Inflammatory macrophage treated with lipopolysaccharide for 4 hours (primary cell): ENCODE measurements around the gene SLC66A1.
A peak's percentile ranks its signal among the peaks of the same experiment; 100 is the strongest.

Source experiments
- DNase-seq: peaks from one replicate; pipeline ENCODE4 v3.0.0-alpha.2; 2020

SLC66A1 gene

GRCh38 chr1:19365721-19366120, 53.6 kb downstream of the SLC66A1 start:
- no peak for DNase-seq

GRCh38 chr1:19366599-19367536, 54.7 kb downstream of the SLC66A1 start:
- no peak for DNase-seq

- DNase-seq = no peak
These were observed 55.5 kb downstream of the SLC66A1 start for GRCh38 chr1:19367584-19368041.

- no peak for DNase-seq
These were observed 55.9 kb downstream of the SLC66A1 start for GRCh38 chr1:19368050-19368449.

GRCh38 chr1:19368964-19369363, 56.8 kb downstream of the SLC66A1 start:
- no peak for DNase-seq

GRCh38 chr1:19369396-19370090, 57.4 kb downstream of the SLC66A1 start:
- no peak for DNase-seq

GRCh38 chr1:19370453-19371170, 58.5 kb downstream of the SLC66A1 start:
- DNase-seq = peak; percentile 11

GRCh38 chr1:19371226-19372135, 59.4 kb downstream of the SLC66A1 start:
- no peak for DNase-seq

GRCh38 chr1:19372136-19372514, 60.0 kb downstream of the SLC66A1 start:
- no peak for DNase-seq

GRCh38 chr1:19372602-19373001, 60.5 kb downstream of the SLC66A1 start:
- DNase-seq = no peak

- DNase-seq = no peak
These were observed 61.3 kb downstream of the SLC66A1 start for GRCh38 chr1:19373211-19374082.

GRCh38 chr1:19374083-19374801, 62.1 kb downstream of the SLC66A1 start:
- DNase-seq = no peak

GRCh38 chr1:19374926-19375325, 62.8 kb downstream of the SLC66A1 start:
- DNase-seq = no peak

GRCh38 chr1:19375631-19376400, 63.7 kb downstream of the SLC66A1 start:
- DNase-seq = peak; percentile 15

- no peak for DNase-seq
These were observed 64.6 kb downstream of the SLC66A1 start for GRCh38 chr1:19376428-19377372.

- no peak for DNase-seq
These were observed 65.9 kb downstream of the SLC66A1 start for GRCh38 chr1:19377812-19378718.
